Cardiac fibroblast (primary cell): ENCODE data around the gene ELF5.

Experiments used
- DNase-seq, 2 donors: peaks; one replicate each; pipeline versions ENCODE4 v3.0.0 to v3.0.0-alpha.2; 2010; ENCODE audit warnings: low read depth in 2 of 2
- H3K4me3 ChIP-seq, 2 donors: replicated peaks in 1 of 2; 1 replicate in 1 of 2; 2 replicates in 1 of 2; pipeline ENCODE4 v1.5.1; 2011; ENCODE audit warnings: low read depth in 2 of 2, low read length in 2 of 2, mild to moderate bottlenecking in 2 of 2, moderate library complexity in 1 of 2
- CTCF ChIP-seq: IDR thresholded peaks from one replicate; pipeline ENCODE4 v1.5.1; 2011; ENCODE audit warnings: low read depth, mild to moderate bottlenecking, low read length, inconsistent platforms

ELF5 gene

GRCh38 chr11:34525098-34525497 lies 11.5 kb upstream of the ELF5 start:
- no peak for DNase-seq
- TF ChIP-seq CTCF, result no peak
- H3K4me3 ChIP-seq, result no peak overlapping the region

GRCh38 chr11:34524696-34525095 lies 11.1 kb upstream of the ELF5 start:
- no peak for TF ChIP-seq CTCF
- no peak overlapping the region for H3K4me3 ChIP-seq
- no peak for DNase-seq

GRCh38 chr11:34523053-34523452 lies 9.5 kb upstream of the ELF5 start:
- no peak for TF ChIP-seq CTCF
- no peak overlapping the region for H3K4me3 ChIP-seq
- no peak for DNase-seq

GRCh38 chr11:34522188-34522587 lies 8.6 kb upstream of the ELF5 start:
- no peak for DNase-seq
- no peak overlapping the region for H3K4me3 ChIP-seq
- no peak for TF ChIP-seq CTCF

- no peak overlapping the region for H3K4me3 ChIP-seq
- TF ChIP-seq CTCF, result no peak
- DNase-seq, result no peak
Measured at GRCh38 chr11:34521265-34521664, 7.7 kb upstream of the ELF5 start.

- DNase-seq, result no peak
- no peak for TF ChIP-seq CTCF
- H3K4me3 ChIP-seq, result no peak overlapping the region
Measured at GRCh38 chr11:34519595-34520235, 6.1 kb upstream of the ELF5 start.
